ENCODE results near the gene HSF2. TPM values are rescaled to one million over a fixed set of nuclear protein-coding genes. Genes with fewer than 3 reads are reported as not detected.
"Not testable (repeated sequence)": the region's sequence is repeated elsewhere in the genome, so short reads cannot be mapped to it uniquely, and the experiment has no call there.

Gene HSF2
- total and polyA plus RNA-seq, 5 donors from 2014 or later = 12.5 to 24.6 (median 18.5) TPM

DNA sequence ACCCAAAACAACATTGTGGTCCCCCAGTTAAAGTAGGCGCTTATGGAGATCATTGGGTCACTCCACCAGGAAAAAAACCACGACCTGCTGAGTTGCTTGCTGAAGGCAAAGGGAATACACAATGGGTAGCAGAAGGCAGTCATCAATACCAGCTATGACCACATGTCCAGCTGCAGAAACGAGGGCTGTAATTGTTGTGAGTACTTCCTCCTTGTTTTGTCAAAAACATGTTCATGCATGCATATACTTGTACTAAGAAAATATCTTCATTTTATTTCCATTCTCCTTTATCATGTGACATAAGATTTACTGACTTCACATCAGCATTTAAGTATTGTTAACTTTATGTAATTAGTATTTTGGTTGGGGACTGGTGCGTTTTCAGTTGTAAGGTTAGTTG, 55.2 kb downstream of the HSF2 start:
- H3K27me3 ChIP-seq (ENCODE audit: control insufficient read depth, insufficient read depth, low read length) = no peaks in the 10 kb centered on the region
- Mint-ChIP-seq H3K4me1 (peaks cover 46 to 62% (median 53%) of the 10 kb centered on the region in 4 donors), H3K4me3 (no peak overlapping the region), H3K36me3 (peaks cover 46% of the 10 kb centered on the region), H3K27ac (no peak overlapping the region), H3K9me3 (no peaks in the 10 kb centered on the region), H3K27me3 (no peaks in the 10 kb centered on the region)
- H3K27ac ChIP-seq (ENCODE audit: insufficient read depth, low read length, poor library complexity, severe bottlenecking) = no peak overlapping the region
- no peak overlapping the region for H3K4me3 ChIP-seq (ENCODE audit: low read depth, low read length)
- DNase-seq = no peak
- peaks cover 87% of the 10 kb centered on the region for H3K36me3 ChIP-seq (ENCODE audit: control insufficient read depth, insufficient read depth, low read length)
- no peaks in the 10 kb centered on the region for H3K9me3 ChIP-seq (ENCODE audit: control insufficient read depth in 2 of 2, low read length in 2 of 2)
- H3K4me1 ChIP-seq (ENCODE audit: control insufficient read depth, insufficient read depth, low read length, poor library complexity, severe bottlenecking) = peaks cover 27% of the 10 kb centered on the region
- ATAC-seq (ENCODE audit: low read depth in 2 of 2) = no peak

GRCh38 chr6:122455116-122455515, 55.7 kb downstream of the HSF2 start:
- H3K27ac Mint-ChIP-seq; H3K27ac ChIP-seq (ENCODE audit: insufficient read depth, low read length, poor library complexity, severe bottlenecking); H3K9me3 ChIP-seq (ENCODE audit: control insufficient read depth in 2 of 2, low read length in 2 of 2); H3K9me3 Mint-ChIP-seq; H3K4me3 Mint-ChIP-seq; ATAC-seq (ENCODE audit: low read depth in 2 of 2); H3K4me3 ChIP-seq (ENCODE audit: low read depth, low read length); H3K27me3 ChIP-seq (ENCODE audit: control insufficient read depth, insufficient read depth, low read length); DNase-seq; H3K27me3 Mint-ChIP-seq: not testable (repeated sequence)
- peaks cover 47 to 66% (median 56%) of the 10 kb centered on the region in 4 donors for H3K4me1 Mint-ChIP-seq
- H3K36me3 Mint-ChIP-seq = peaks cover 46% of the 10 kb centered on the region
- Histone ChIP-seq H3K4me1 (ENCODE audit: control insufficient read depth, insufficient read depth, low read length, poor library complexity, severe bottlenecking) (peaks cover 30% of the 10 kb centered on the region), H3K36me3 (ENCODE audit: control insufficient read depth, insufficient read depth, low read length) (peaks cover 82% of the 10 kb centered on the region)

- H3K4me1 Mint-ChIP-seq = peaks cover 64 to 85% (median 74%) of the 10 kb centered on the region in 4 donors
- H3K36me3 ChIP-seq (ENCODE audit: control insufficient read depth, insufficient read depth, low read length) = peaks cover 57% of the 10 kb centered on the region
These were observed 58.6 kb downstream of the HSF2 start for GRCh38 chr6:122458087-122458486.

GRCh38 chr6:122459240-122459639, 59.8 kb downstream of the HSF2 start:
- Mint-ChIP-seq H3K36me3 (peaks cover 36% of the 10 kb centered on the region), H3K27me3 (no peaks in the 10 kb centered on the region), H3K9me3 (no peaks in the 10 kb centered on the region), H3K4me3 (peak overlapping the region; percentile 0 to 78 (median 52)), H3K4me1 (peaks cover 65 to 92% (median 81%) of the 10 kb centered on the region in 4 donors), H3K27ac (peak overlapping the region in 1 of 3 donors; percentile 4)
- Histone ChIP-seq H3K4me1 (ENCODE audit: control insufficient read depth, insufficient read depth, low read length, poor library complexity, severe bottlenecking) (peaks cover 52% of the 10 kb centered on the region), H3K4me3 (ENCODE audit: low read depth, low read length) (peak overlapping the region; percentile 58), H3K36me3 (ENCODE audit: control insufficient read depth, insufficient read depth, low read length) (peaks cover 51% of the 10 kb centered on the region), H3K27me3 (ENCODE audit: control insufficient read depth, insufficient read depth, low read length) (no peaks in the 10 kb centered on the region), H3K9me3 (ENCODE audit: control insufficient read depth in 2 of 2, low read length in 2 of 2) (no peaks in the 10 kb centered on the region), H3K27ac (ENCODE audit: insufficient read depth, low read length, poor library complexity, severe bottlenecking) (peak overlapping the region; percentile 50)
- DNase-seq (no peak), ATAC-seq (ENCODE audit: low read depth in 2 of 2) (no peak)

More at GRCh38 chr6:122458087-122458486, 58.6 kb downstream of the HSF2 start:
- Histone ChIP-seq H3K9me3 (ENCODE audit: control insufficient read depth in 2 of 2, low read length in 2 of 2) (no peaks in the 10 kb centered on the region), H3K4me1 (ENCODE audit: control insufficient read depth, insufficient read depth, low read length, poor library complexity, severe bottlenecking) (peaks cover 47% of the 10 kb centered on the region), H3K27ac (ENCODE audit: insufficient read depth, low read length, poor library complexity, severe bottlenecking) (peak overlapping the region; percentile 50), H3K27me3 (ENCODE audit: control insufficient read depth, insufficient read depth, low read length) (no peaks in the 10 kb centered on the region), H3K4me3 (ENCODE audit: low read depth, low read length) (peak overlapping the region; percentile 58)
- no peaks in the 10 kb centered on the region for H3K27me3 Mint-ChIP-seq
- peak in 1 of 3 donors; percentile 18 for DNase-seq
- H3K27ac Mint-ChIP-seq = peak overlapping the region in 1 of 3 donors; percentile 60
- ATAC-seq (ENCODE audit: low read depth in 2 of 2) = no peak
- H3K9me3 Mint-ChIP-seq = no peaks in the 10 kb centered on the region
- peaks cover 38% of the 10 kb centered on the region for H3K36me3 Mint-ChIP-seq
- peak overlapping the region; percentile 0 to 51 (median 24) for H3K4me3 Mint-ChIP-seq

DNA sequence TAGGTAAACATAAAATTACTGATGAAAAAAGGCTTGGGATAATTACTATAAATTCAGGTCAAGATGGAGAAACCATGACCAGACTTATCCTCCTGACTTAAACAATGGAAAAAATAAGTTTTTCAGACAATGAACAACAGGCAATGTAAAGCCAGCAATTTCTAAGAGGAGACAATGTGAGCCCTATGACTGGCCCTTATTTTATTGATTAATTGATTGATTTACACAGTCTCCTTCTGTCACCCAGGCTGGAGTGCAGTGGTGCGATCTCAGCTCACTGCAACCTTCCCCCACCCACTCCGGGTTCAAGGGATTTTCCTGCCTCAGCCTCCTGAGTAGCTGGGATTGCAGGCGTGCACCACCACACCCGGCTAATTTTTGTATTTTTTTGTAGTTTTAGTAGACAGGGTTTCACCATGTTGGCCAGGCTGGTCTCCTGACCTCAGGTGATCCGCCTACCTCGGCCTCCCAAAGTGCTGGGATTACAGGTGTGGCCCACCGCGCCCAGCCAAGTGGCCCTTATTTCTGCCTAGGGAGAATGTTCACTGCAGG, 60.5 kb downstream of the HSF2 start:
- Mint-ChIP-seq H3K36me3 (peaks cover 34% of the 10 kb centered on the region), H3K4me3 (peak overlapping the region in 3 of 4 donors; percentile 0 to 56 (median 47)), H3K27ac (peak overlapping the region in 2 of 3 donors; percentile 3 to 76), H3K4me1 (peaks cover 70 to 92% (median 79%) of the 10 kb centered on the region in 4 donors)
- not testable (repeated sequence) for H3K9me3 Mint-ChIP-seq; H3K27ac ChIP-seq (ENCODE audit: insufficient read depth, low read length, poor library complexity, severe bottlenecking); H3K9me3 ChIP-seq (ENCODE audit: control insufficient read depth in 2 of 2, low read length in 2 of 2); DNase-seq; H3K27me3 ChIP-seq (ENCODE audit: control insufficient read depth, insufficient read depth, low read length); H3K27me3 Mint-ChIP-seq; ATAC-seq (ENCODE audit: low read depth in 2 of 2)
- Histone ChIP-seq H3K36me3 (ENCODE audit: control insufficient read depth, insufficient read depth, low read length) (peaks cover 48% of the 10 kb centered on the region), H3K4me1 (ENCODE audit: control insufficient read depth, insufficient read depth, low read length, poor library complexity, severe bottlenecking) (peaks cover 52% of the 10 kb centered on the region), H3K4me3 (ENCODE audit: low read depth, low read length) (peak overlapping the region; percentile 60)

- Mint-ChIP-seq H3K36me3 (peaks cover 33% of the 10 kb centered on the region), H3K9me3 (peaks cover 0 to 1% (median 0%) of the 10 kb centered on the region in 7 donors), H3K4me3 (peak overlapping the region; percentile 37 to 71 (median 52)), H3K27me3 (no peaks in the 10 kb centered on the region), H3K4me1 (peaks cover 71 to 97% (median 83%) of the 10 kb centered on the region in 4 donors), H3K27ac (no peak overlapping the region)
- Histone ChIP-seq H3K27me3 (ENCODE audit: control insufficient read depth, insufficient read depth, low read length) (no peaks in the 10 kb centered on the region), H3K36me3 (ENCODE audit: control insufficient read depth, insufficient read depth, low read length) (peaks cover 46% of the 10 kb centered on the region), H3K9me3 (ENCODE audit: control insufficient read depth in 2 of 2, low read length in 2 of 2) (no peaks in the 10 kb centered on the region), H3K4me3 (ENCODE audit: low read depth, low read length) (peak overlapping the region; percentile 62), H3K27ac (ENCODE audit: insufficient read depth, low read length, poor library complexity, severe bottlenecking) (no peak overlapping the region), H3K4me1 (ENCODE audit: control insufficient read depth, insufficient read depth, low read length, poor library complexity, severe bottlenecking) (peaks cover 62% of the 10 kb centered on the region)
- ATAC-seq (ENCODE audit: low read depth in 2 of 2) (no peak), DNase-seq (no peak)
These were observed 62.4 kb downstream of the HSF2 start for GRCh38 chr6:122461885-122462284.

DNA sequence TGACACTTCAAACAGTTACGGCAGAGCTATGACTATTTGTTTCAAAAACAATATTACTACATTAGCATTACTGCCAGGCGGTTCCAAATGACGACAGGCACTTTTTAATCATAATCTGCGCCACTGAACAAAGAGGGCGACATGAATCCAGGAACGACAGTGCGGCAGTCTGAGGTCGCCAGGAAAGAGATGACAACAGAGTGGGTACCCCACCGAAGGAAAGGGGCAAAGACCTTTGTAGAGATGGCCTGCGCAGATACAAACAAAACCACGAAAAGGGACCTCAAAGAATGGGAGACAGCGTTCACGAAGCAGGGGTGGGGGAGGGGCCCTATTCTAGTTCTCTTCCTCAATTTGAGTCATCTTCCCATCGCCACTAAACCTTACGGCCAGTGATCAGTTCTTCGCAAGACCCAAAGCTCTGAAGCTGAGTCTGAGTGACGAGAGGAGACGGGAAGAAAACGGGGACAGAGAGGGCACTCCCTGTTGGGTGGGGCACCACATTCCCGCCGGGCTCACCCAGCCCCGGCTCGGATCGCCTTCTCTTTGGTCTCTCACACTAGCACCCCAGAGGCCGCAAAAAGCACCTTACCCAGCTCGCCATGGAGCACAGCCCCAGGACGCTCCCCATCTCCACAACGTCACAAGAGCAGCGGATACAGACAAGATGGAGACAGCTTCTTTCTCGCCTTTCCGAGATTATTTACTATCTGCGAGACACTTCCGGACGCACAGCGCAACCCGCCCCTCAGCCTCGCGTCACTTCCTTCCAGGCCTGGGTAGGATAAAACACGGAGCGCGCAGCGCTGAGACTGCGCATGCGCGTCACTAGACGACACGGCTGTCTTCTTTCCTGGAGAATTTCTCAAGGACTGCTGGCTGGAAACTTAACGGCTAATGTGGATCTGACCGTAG, 71.9 kb downstream of the HSF2 start, which contains the start of gene SERINC1:
Gene SERINC1, minus strand, starts transcription at position 701 of the 915 bp plus-strand sequence. Its CDS starts 70 bp downstream, at position 631.
- H3K36me3 Mint-ChIP-seq = peaks cover 23% of the 10 kb centered on the region
- peak within 1 kb of the TSS; percentile 99 for H3K4me3 Mint-ChIP-seq
- peaks cover 13% of the 10 kb centered on the region for H3K36me3 ChIP-seq (ENCODE audit: control insufficient read depth, insufficient read depth, low read length)
- peaks cover 41% of the 10 kb centered on the region for H3K4me1 ChIP-seq (ENCODE audit: control insufficient read depth, insufficient read depth, low read length, poor library complexity, severe bottlenecking)
- peak within 1 kb of the TSS; percentile 99 for H3K4me3 ChIP-seq (ENCODE audit: low read depth, low read length)
- no peaks in the 10 kb centered on the region for H3K9me3 ChIP-seq (ENCODE audit: control insufficient read depth in 2 of 2, low read length in 2 of 2)
- H3K9me3 Mint-ChIP-seq = peaks cover 0 to 1% (median 0%) of the 10 kb centered on the region in 7 donors
- H3K4me1 Mint-ChIP-seq = peaks cover 29 to 55% (median 45%) of the 10 kb centered on the region in 4 donors
- peak; percentile 97 to 98 for ATAC-seq (ENCODE audit: low read depth in 2 of 2)
- DNase-seq = peak; percentile 92 to 96 (median 92)
- H3K27ac Mint-ChIP-seq = peak within 1 kb of the TSS; percentile 100
- no peaks in the 10 kb centered on the region for H3K27me3 ChIP-seq (ENCODE audit: control insufficient read depth, insufficient read depth, low read length)
- H3K27ac ChIP-seq (ENCODE audit: insufficient read depth, low read length, poor library complexity, severe bottlenecking) = peak within 1 kb of the TSS; percentile 99
- H3K27me3 Mint-ChIP-seq = peaks cover 6% of the 10 kb centered on the region

Measured in CD4-positive, CD25-positive, alpha-beta regulatory T cell (primary cell).